COLO829 (cell line): ENCODE measurements around the gene MYBL2.

Source experiments
- DNase-seq: peaks from one replicate; pipeline ENCODE4 v3.0.0; 2012; ENCODE audit warnings: low spot score

Gene MYBL2

DNA sequence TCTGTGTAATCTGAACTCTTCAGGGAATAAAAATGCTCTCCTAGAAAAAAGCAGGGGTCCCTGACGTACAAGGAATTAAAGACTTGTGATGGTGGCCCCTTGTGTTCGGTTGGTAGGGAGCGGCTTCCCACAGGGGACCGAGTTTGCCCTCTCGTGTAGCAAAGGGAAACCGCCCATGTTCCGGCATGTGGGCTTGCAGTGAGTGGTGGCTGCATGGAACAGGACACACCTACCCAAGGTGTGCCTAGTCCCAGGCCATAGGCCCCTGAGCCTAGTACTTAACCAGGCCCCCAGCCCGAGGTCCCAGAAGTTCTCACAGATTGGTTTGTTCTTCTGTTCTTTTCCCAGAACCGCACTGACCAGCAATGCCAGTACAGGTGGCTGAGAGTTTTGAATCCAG, 15.5 kb downstream of the MYBL2 start:
- no peak for DNase-seq

DNA sequence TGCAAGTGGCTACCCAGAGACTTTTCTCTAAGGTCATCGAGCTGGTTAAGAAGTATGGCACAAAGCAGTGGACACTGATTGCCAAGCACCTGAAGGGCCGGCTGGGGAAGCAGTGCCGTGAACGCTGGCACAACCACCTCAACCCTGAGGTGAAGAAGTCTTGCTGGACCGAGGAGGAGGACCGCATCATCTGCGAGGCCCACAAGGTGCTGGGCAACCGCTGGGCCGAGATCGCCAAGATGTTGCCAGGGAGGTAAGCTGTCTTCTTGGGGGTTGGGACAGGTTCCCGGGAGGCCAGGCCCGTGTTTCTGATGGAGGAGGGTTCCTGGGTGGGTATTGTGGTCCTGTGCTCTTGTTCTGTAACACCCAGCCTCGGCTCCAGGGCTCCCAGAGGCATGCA, 19.9 kb downstream of the MYBL2 start:
- DNase-seq: no peak

DNA sequence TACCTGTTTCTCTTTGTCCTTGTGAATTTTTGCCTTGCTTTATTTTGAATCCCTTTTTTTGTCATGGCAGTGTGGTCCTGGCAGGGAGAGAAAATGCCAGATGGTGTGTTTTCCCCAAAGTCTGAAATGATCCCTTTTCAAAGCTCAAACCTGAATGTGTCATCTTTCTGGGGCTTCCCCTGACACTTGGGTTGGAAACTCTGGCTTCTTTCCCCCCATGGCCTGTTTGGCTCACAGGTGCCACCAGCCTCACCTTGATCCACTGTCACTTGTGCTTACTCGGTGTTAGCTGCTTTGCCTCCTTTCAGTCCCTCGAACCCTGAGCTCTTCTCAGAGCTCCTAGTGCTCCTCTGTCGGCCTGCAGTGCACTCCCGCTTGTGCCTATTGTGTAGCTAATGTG, 22.3 kb downstream of the MYBL2 start:
- no peak for DNase-seq

DNA sequence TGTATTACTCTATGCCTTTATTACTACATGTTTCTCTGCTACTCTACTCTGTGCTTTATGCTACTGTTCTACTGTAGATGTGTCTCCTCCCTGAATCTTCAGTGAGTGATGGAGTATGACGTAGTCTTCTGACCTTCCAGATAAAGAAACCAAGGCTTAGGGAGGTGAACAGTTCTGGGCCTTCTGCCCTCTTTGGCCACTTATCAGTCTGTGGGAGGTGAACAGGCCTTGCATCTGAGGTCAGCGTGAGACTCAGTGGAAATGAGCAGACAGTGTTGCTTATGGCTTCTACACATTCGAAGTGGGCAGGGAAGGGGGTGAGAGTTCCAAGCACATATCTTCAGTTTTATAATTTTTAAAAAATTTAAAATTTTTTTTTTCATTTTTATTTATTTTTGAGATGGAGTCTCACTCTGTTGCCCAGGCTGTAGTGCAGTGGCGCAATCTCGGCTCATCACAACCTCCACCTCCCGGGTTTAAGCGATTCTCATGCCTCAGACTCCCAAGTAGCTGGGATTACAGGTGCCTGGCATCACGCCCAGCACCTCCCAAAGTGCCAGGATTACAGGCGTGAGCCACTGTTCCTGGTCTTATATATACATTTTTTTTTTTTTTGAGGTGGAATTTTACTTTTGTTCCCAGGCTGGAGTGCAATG, 24.2 kb downstream of the MYBL2 start:
- no peak for DNase-seq

DNA sequence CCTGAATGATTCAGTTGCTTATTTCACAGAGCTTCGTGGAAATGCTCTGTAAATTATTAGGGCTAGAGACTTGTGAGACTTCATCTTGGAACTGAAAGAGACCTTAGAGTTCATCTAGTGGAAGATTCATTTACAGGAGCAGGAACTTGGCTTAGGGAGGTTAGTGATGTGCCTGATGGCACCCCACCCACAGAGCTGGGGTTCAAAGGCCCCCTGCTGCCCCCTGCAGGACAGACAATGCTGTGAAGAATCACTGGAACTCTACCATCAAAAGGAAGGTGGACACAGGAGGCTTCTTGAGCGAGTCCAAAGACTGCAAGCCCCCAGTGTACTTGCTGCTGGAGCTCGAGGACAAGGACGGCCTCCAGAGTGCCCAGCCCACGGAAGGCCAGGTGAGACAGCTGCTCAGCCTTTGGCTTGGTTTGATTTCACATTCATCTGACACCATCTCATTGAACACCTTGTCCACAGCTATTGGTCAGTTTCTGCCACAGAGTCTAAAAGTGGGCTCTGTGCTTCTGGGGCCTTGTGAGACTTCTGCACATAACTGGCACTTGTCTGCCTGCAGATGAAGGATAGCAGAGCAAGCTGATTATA, 25.1 kb downstream of the MYBL2 start:
- DNase-seq: peak; percentile 36

DNA sequence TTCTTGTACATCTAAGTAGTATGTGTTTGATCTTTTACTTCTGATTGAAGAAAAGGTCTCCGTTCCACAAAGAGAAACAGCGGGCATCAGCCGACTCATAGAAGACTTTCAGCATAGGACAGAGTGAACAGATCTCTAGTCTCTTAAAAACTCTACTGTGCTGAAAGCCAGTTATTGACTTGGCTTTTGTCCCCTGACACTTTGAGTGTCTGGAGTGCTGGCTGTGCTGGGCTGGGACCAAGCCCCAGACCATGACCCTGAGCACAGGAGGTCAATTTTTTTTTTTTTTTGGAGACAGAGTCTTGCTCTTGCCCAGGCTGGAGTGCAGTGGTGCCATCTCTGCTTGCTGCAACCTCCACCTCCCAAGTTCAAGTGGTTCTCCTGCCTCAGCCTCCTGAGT, 27.8 kb downstream of the MYBL2 start:
- no peak for DNase-seq

DNA sequence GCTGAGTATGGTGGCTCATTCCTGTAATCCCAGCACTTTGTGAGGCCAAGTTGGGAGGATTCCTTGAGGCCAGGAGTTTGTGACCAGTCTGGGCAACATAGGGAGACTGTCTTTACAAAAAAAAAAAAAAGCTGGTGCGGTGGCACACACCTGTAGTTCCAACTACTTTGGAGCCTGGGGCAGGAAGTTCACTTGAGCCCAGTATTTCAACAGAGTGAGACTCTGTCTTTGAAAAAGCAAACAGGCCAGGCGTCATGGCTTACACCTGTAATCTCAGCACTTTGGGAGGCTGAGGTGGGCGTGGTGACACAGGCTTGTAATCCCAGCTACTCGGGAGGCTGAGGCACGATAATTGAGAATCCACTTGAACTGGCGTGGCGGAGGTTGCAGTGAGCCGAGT, 28.7 kb downstream of the MYBL2 start:
- no peak for DNase-seq

DNA sequence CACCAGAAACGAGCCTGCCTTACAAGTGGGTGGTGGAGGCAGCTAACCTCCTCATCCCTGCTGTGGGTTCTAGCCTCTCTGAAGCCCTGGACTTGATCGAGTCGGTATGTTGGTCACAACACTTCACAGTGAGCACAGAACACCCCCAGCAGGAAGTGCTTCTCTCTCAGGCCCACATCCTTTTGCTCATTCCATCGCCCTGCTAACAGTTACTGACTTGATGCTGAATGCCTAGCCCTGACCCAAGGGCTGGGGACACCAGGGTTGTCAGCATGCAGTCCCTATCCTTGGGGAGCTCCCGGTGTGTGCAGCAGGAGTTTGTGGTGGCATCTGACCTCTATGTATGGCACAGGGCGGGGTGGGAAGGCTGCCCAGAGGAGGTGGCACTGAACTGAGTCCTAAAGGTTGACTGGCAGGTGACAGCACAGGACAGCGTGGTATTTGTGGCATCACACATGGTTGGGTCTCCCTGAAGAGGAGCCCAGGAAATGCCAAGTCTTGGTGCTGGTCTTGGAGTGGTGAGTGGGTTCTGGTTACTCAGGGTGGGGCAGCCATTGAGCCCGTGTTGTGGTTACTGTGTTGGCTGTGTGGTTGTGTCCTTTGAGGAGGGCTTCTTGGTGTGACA, 33.1 kb downstream of the MYBL2 start:
- no peak for DNase-seq

DNA sequence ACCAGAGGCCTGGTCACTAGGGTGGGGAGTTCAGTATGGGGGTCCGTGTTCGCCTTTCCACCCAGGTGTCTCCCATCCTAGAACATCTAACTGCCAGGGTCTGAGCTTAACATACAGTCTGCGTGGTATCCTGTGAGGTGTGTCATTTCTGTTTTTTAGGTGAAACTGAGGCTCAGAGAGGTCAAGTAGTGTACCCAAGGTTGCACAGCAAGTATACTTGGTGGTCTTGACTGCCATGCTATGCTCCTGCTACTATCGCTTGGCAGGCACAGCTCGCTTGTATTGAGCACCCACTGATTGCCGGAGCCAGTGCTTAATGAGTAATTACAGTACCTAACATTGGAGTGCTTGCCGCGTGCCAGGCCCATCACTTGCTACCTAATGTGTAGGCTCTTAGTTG, 33.7 kb downstream of the MYBL2 start:
- DNase-seq: no peak

DNA sequence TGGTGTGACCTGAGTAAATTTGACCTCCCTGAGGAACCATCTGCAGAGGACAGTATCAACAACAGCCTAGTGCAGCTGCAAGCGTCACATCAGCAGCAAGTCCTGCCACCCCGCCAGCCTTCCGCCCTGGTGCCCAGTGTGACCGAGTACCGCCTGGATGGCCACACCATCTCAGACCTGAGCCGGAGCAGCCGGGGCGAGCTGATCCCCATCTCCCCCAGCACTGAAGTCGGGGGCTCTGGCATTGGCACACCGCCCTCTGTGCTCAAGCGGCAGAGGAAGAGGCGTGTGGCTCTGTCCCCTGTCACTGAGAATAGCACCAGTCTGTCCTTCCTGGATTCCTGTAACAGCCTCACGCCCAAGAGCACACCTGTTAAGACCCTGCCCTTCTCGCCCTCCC, 35.6 kb downstream of the MYBL2 start:
- no peak for DNase-seq

DNA sequence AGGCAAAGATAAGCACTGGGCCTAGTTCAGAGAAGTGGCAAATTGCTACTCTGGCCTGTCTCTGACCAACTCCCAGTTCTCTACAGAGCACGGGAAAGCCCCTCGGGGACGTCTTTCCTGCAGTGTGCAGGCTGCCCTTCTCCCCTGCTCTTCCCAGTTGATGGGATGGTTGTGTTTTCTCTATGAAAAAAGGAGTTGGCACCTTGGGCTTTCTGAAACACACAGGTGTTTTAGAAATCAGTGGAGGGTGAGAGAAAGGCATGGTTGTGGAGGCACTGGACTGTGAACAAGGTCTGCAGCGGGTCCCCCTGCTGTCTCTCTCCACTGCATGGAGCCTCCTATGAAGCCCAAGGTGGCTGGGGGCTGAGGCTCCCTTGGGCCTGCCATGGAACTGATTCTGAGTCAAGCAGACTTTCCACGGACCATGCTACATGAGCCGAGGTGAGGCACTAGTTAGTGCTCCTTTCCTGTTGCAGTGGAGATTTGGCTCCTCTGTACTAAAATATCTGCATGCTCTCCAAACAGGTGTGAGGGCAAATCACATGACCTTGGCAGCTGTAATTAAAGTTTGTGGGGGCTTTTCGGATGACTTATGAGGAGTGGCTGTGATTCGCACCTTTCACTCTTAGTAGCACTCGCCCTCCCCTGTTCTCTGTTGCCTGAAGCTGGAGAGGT, 43.6 kb downstream of the MYBL2 start:
- DNase-seq: no peak

DNA sequence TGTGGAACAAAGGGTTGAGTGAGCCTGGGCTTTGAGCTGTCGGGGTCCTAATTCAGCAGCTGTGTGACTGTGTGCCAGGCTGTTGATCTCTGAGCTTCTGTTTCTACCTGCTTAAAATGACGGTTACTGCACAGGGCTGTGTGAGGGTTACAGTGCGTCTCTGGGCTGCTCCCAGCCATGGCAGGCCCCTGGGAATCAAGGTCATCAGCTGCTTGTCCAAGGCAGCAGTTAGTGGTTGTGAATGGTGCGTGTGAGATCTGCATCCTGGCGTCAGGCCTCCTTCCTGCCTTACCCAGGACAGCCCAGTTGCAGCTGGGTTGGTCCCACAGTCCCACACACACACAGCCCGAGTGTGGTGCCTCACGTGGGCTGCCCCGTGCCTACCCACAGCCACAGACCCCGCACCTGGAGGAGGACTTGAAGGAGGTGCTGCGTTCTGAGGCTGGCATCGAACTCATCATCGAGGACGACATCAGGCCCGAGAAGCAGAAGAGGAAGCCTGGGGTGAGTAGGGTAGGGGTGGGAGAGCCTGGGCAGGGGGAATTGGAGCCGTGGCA, 44.3 kb downstream of the MYBL2 start:
- DNase-seq: no peak

DNA sequence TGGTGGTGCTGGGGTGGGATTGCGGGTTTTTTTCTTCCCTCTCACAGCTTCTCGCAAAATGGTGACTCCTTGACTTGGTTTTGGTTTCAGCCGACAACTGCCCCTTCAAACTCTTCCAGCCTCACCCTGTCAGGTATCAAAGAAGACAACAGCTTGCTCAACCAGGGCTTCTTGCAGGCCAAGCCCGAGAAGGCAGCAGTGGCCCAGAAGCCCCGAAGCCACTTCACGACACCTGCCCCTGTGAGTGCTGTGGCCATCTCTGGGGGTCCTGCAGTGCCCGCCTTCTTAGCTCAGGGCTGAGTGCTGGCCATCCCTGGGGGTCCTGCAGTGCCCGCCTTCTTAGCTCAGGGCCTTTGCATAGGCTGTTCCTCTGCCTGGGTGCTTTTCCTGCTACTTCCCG, 48.1 kb downstream of the MYBL2 start:
- no peak for DNase-seq

DNA sequence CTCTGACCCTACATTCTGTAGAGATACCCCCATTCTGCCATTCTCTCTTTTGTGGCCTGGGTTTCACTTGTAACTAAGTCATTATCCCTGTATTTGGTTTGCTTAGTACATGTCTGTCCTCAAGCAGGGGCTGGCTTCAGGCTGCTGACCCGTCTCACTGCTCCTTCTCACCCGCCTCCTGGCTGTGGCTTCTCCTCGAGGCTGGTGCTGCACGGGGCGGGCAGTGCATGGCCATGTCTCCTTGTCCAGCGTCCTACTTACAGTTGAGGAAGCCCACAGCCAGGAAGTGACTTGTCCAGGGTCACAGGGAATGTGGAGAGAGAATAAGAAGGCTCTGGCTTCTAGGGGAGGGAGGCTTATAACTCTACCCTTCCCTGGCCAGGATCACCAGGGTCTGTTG, 48.6 kb downstream of the MYBL2 start:
- no peak for DNase-seq

DNA sequence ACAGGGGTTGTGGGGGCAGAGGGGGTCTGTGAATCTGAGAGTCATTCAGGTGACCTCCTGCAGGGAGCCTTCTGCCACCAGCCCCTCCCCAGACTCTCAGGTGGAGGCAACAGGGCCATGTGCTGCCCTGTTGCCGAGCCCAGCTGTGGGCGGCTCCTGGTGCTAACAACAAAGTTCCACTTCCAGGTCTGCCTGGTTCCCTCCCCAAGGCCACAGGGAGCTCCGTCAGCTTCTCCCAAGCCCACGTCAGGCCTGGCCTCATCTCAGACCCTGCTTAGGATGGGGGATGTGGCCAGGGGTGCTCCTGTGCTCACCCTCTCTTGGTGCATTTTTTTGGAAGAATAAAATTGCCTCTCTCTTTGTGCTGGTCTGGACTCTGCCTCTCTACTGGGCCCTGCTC, 49.2 kb downstream of the MYBL2 start:
- DNase-seq: no peak

DNA sequence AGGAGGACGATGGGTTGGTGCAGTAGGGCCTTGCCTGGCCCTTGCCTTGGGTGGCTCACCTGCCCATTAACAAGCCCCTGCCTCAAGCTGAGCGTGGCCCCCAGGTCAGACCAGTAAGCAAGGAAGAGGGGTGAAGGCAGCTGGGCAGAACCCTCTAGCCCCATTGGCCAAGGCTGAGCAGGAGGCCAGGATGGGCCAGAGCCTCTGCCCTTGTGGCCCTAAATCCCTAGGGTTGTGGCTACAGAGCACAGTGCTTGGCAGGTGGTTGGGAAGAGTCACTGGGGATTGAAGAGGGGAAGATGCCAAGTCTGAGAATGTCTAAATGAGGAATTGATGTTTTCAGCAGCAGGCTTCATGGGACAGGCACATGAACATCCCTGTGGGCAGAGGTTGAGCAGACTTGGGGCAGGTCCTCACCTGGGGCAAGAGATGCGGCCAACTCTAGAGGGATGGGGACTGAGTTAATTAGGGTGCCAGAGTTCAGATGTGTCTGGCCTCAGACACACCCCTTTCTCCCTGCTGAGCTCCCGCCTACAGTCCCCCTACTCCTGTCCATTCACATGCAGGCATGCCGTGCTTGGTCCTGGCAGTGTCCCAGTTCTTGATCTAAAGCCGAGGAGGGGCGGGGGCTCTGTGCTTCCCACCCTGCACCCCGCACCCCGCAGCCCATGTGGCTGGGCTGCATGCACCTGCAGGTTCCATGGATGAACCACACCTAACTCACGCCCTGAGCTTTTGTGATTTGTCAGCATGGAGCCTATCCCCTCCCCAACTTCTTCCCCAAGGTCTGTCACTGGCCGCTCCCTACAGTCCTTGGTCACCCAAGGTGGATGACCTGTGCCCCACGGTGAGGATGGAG, 50.1 kb downstream of the MYBL2 start:
- DNase-seq: no peak

DNA sequence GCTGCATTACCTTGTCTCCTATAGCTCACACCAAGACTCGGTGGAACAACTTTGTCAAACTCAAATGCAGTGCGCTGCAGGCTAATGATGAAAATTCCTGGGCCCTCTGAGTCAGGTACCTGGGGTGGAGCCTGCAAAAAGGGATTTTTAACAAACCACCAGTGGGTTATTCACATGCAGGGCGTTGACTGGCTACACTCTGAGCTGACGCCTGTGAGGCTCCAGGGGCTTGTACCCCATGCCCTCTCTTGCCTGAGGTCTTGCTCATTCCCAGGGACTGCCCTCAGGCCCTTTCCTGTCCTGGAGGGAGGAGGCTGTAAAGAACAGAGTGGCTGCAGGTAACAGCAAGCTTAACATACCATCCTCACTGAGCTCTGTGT, 50.7 kb downstream of the MYBL2 start:
- no peak for DNase-seq

DNA sequence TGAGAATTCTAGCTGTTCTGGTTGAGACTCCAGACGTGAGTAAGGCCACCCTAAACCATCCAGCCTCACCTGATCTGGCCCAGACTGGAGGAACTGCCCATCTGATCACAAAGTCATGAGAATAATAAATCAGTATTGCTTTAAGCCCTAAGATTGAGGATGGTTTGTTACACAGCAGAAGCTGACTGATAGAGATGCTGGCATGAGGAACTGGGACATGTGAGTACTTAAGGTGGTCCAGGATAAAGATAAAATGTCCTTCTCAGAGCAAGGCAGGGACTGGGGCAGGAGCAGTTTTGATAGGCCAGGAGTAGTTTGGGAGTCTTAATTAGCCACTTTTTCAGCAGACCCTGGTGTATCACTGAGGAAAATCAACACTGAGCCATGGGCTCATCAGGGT, 53.1 kb downstream of the MYBL2 start:
- no peak for DNase-seq

DNA sequence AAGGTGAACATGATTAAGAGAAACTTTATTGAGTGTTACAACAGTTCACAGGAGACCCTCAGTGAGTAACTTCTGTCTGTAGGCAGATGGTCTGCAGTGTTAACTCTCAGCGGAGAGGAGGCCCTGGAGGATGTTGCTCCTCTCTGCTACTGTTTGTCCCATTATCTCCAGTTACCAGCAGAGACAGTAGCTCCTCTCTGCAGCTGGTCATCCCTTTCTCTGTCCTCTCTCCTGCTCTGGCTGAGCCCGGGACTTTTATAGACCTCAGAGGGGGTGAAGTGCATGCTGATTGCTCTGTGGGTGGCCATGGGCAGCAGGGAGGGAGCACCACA, 54.1 kb downstream of the MYBL2 start:
- no peak for DNase-seq

DNA sequence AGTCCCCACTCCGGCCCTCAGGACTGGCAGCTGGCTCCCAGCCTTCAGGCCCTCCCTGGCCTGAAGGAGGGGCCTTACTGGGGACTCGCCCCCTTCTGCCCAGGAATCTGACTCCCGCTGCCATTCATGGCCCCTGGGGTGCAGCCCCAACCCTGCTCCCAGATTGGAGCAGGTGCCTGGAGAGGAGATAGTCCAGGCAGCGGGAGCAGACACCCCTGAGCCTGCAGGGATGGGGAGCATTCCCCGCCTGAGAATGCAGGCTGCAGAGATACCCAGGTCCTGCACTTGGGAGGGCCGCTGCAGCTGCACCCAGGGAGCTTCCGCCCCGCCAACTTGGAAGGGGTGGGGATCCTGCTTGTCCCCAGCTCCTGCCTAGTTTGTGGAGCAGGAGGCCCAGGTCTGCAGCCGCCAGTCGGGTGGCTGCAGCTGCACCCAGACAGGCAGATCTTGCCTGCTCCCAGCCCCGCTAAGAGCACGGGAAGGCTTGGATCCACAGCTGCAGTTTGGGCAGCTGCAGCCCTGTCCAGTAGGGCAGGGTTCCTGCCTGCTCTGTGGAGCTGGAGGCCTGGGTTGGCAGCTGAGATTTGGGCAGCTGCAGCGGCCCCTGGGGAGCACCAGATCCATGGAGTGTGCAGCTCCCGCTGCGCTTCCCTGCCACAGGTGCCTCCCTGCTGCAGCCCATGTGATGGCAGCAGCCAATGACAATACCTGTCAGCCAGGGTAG, 54.7 kb downstream of the MYBL2 start:
- no peak for DNase-seq

DNA sequence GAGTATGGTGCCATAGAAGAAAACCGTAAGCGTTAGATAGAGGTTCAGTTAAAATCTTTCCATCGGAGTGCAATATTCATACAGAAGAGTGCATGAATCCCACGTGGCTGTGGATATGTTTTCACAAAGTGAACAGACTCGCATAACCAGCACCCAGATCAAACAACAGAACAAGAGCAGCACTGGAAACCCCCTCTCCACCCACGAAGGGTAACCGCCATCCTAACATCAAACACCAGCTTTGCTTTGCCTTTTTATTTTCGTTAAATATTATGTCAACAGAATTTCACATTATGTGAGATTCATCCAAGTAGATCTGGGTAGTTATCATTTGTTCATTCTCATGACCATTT, 55.2 kb downstream of the MYBL2 start:
- no peak for DNase-seq

DNA sequence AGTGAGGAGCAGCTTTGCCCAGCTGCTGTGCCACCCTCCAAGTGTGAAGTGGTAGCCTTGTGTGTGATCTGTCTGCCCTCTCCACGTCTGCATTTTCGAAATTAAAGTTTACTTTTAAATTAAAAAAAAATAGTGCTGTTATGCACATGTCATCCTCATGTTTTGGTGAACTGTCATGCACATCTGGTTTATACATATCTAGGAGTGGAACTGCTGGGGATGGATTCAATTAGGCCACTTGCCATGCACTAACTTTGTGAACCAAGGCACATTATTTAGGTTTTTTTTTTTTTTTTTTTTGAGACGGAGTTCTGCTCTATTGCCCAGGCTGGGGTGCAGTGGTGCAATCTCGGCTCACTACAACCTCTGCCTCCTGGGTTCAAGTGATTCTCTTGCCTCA, 56.3 kb downstream of the MYBL2 start:
- no peak for DNase-seq
